Pancreas (tissue), 10 donors: ENCODE measurements around the gene ROR2. TPM values are rescaled to one million over a fixed set of nuclear protein-coding genes. Genes with fewer than 3 reads are reported as not detected.

Experiments used
- ATAC-seq, 4 donors: fragments of 200-7000 bp; cut with Tn5 transposase; one replicate each; pipeline versions ENCODE4 v1.8.0 to v1.9.1; 2020; ENCODE audit warnings: mild to moderate bottlenecking in 4 of 4, moderate library complexity in 4 of 4
- DNase-seq, 6 donors: peaks; one replicate each; pipeline ENCODE4 v3.0.0-alpha.2; 2020
- FAIRE-seq: peaks from 2 replicates; lab custom pipeline; 2012; peaks lifted over from hg19 to GRCh38; lab: Jason Lieb, UNC
- H3K27ac ChIP-seq, 4 donors: fragments of 200-600 bp; sonication (generic); 1 replicate in 3 of 4; 2 replicates in 1 of 4; pipeline versions ENCODE4 v1.5.0 to v1.8.0; 2020
- H3K27me3 ChIP-seq, 4 donors: fragments of 200-600 bp; one replicate each; pipeline ENCODE4 v1.8.0; 2021
- H3K36me3 ChIP-seq, 3 donors: fragments of 200-600 bp; sonication (generic) in 1 of 3; one replicate each; pipeline versions ENCODE4 v1.5.0 to v1.8.0; 2020 to 2021
- H3K4me1 ChIP-seq, 3 donors: fragments of 200-600 bp; one replicate each; pipeline ENCODE4 v1.8.0; 2021
- H3K4me3 ChIP-seq, 4 donors: fragments of 200-600 bp; sonication (generic) in 2 of 4; one replicate each; pipeline versions ENCODE4 v1.5.0 to v1.8.0; 2020 to 2021
- H3K9me3 ChIP-seq, 4 donors: fragments of 200-600 bp; one replicate each; pipeline ENCODE4 v1.8.0; 2021
- CTCF ChIP-seq, 4 donors: fragments of 200-600 bp; sonication (generic) in 3 of 4; IDR thresholded peaks; one replicate each; pipeline versions ENCODE4 v1.5.0 to v1.8.0; 2021; ENCODE audit warnings: antibody characterized with exemption in 4 of 4
- WGBS, 2 donors: extraction: QIAGEN DNeasy Blood & Tissue Kit; methylation state at CpG; one replicate each; pipeline ENCODE4 v1.1.7; 2013; 5-methylcytosine and 5-hydroxymethylcytosine counted together
- intact Hi-C, 3 donors: fragments of 100-400 bp; cut with DNase I; formaldehyde crosslinking; loops; one replicate each; pipeline versions ENCODE4 v1.11.1 to v1.14.2; 2022
- polyA plus RNA-seq, 2 donors: library from polyadenylated mRNA; stranded (reverse); fragments of 200-250 nt; gene quantifications; one replicate each; pipeline ENCODE4 v1.2.3, GENCODE V29; 2013
- total RNA-seq, 6 donors: library from RNA; stranded (reverse); fragmentation: NEBNext Ultra II Directional in 4 of 6; extraction: Animal tissue kit (Norgen Biotek cat#: 25700) in 4 of 6; gene quantifications; one replicate each; pipeline versions ENCODE4 v1.2.1 to v1.2.4, GENCODE V29; 2021 to 2023
- donor health status: healthy with polysubstance abuse.
- donor health status: DM: no; HTN: no; CAD: no; lungs with moderate emphysema.
- donor health status: DM: no; HTN: no; CAD: no.
- donor health status: control.
- donor health status: control.
- donor health status: Bipolar disorder and iron deficiency.
- donor health status: DM: yes; HTN: yes; CAD: no.
- donor health status: DM: no; HTN: no; CAD: no.
- donor health status: DM: no; HTN: no; CAD: no.
- donor health status: DM: yes; HTN: yes; CAD: no.

Gene ROR2
- total and polyA plus RNA-seq, 8 donors: 0.67 to 6.3 (median 1.2) TPM

DNA sequence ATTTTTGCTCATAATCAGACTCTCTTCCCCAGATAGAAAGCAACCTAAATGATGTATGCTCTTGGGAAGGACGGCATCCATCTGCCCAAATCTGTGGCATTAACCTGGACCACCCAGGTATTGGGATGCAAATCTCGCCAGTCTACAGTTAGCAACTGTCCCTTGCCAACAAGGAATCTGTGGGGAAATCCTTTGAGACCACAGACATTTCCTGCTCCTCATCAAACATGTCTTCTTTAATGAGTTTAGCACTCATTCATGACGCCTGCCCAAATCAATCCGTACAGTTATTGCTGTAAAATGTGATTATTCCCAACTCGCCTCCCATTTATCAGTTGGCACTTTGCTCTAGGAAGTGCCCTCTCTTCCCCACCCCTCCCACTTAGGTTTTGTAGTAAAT lies 7.8 kb downstream of the ROR2 start:
- Histone ChIP-seq H3K4me1 (peaks cover 0 to 6% (median 0%) of the 10 kb centered on the region in 3 donors), H3K9me3 (no peaks in the 10 kb centered on the region), H3K27me3 (no peaks in the 10 kb centered on the region), H3K36me3 (no peaks in the 10 kb centered on the region), H3K4me3 (no peak overlapping the region), H3K27ac (no peak overlapping the region)
- 77 to 83% methylated on average over 5 of the region's 5 CpGs for WGBS, 2 donors
- no peak for TF ChIP-seq CTCF (IDR thresholded peaks at IDR 0.05)
- intact Hi-C loops: no loop called here
- no peak for ATAC-seq
- FAIRE-seq: no peak
- no peak for DNase-seq

GRCh38 chr9:91939978-91940377 lies 10.1 kb downstream of the ROR2 start:
- DNase-seq: no peak
- H3K4me3 ChIP-seq: no peak overlapping the region
- WGBS, 2 donors: 88 to 92% methylated on average over 7 of the region's 7 CpGs
- H3K36me3 ChIP-seq: no peaks in the 10 kb centered on the region
- no peak for FAIRE-seq
- no peak for ATAC-seq
- H3K27me3 ChIP-seq: no peaks in the 10 kb centered on the region
- H3K4me1 ChIP-seq: peaks cover 0 to under 1% (median 0%) of the 10 kb centered on the region in 3 donors
- H3K27ac ChIP-seq: no peak overlapping the region
- intact Hi-C loops: no loop called here
- TF ChIP-seq CTCF (IDR thresholded peaks at IDR 0.05): no peak
- no peaks in the 10 kb centered on the region for H3K9me3 ChIP-seq

DNA sequence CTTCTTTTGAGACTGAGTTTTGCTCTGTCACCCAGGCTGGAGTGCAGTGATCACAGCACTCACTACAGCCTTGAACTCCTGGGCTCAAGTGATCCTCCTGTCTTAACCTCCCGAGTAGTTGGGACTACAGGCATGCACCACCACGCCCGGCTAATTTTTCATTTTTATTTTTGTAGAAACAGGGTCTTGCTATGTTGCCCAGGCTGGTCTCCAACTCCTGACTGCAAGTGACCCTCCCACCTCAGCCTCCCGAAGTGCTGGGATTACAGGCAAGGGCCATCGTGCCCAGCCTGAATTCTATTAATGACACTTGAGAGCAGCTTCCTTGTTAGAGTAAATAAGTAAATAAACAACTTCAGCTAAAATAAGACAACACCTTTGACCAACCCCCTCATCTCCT lies 12.3 kb downstream of the ROR2 start:
- FAIRE-seq: no peak

DNA sequence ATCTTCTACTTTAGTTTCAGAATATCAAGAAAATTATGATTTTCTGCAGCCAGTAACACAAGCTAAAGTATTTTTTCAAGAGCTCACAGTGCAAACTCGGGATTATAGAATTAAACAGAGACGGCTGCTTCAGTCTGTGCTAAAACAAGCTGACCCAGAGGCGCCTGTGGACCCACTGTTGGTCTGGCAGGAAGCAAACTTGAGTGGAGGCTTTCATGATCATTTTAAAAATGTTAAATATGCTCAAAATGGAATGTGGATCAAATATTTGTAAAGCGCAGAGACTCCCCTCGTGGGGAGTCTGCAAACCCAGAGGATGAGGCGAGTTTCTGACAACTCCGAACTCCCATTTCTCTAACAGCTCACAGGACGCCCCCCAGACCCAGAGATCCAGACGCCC lies 13.0 kb downstream of the ROR2 start:
- no peak for FAIRE-seq
- no peaks in the 10 kb centered on the region for H3K4me1 ChIP-seq

More for the DNA sequence above, 12.3 kb downstream of the ROR2 start:
- whole genome bisulfite sequencing, 2 donors: 81 to 84% methylated on average over 5 of the region's 5 CpGs
- no peak overlapping the region for H3K27ac ChIP-seq
- TF ChIP-seq CTCF (IDR thresholded peaks at IDR 0.05): no peak
- H3K4me1 ChIP-seq: no peaks in the 10 kb centered on the region
- no peaks in the 10 kb centered on the region for H3K36me3 ChIP-seq
- no peak for DNase-seq
- H3K27me3 ChIP-seq: no peaks in the 10 kb centered on the region
- H3K9me3 ChIP-seq: no peaks in the 10 kb centered on the region
- ATAC-seq: no peak
- intact Hi-C loops: no loop called here
- H3K4me3 ChIP-seq: no peak overlapping the region

More for the DNA sequence above, 13.0 kb downstream of the ROR2 start:
- TF ChIP-seq CTCF (IDR thresholded peaks at IDR 0.05): no peak
- no peaks in the 10 kb centered on the region for H3K27me3 ChIP-seq
- no peaks in the 10 kb centered on the region for H3K36me3 ChIP-seq
- WGBS, 2 donors: 67 to 69% methylated on average over 9 of the region's 9 CpGs
- no peak for ATAC-seq
- H3K9me3 ChIP-seq: no peaks in the 10 kb centered on the region
- no peak for DNase-seq
- H3K27ac ChIP-seq: no peak overlapping the region
- intact Hi-C loops: no loop called here
- H3K4me3 ChIP-seq: no peak overlapping the region
